OCI-LY3 (cell line): Measurements from ENCODE around the gene GFI1B.

Source experiments
- CTCF ChIP-seq: fragments of 200-600, 300-600 bp; sonication (generic); IDR thresholded peaks from 2 replicates; pipeline ENCODE4 v1.5.1; 2014; ENCODE audit warnings: antibody characterized with exemption, low read length, low read depth
- EZH2phosphoT487 ChIP-seq: fragments of 200-600 bp; shearing (Covaris generic); IDR thresholded peaks from 2 replicates; pipeline ENCODE4 v1.6.1; 2018; ENCODE audit warnings: antibody characterized with exemption, mixed run types, low read depth

GRCh38 chr9:132985489-132985888 lies 7.0 kb downstream of the GFI1B start:
- TF ChIP-seq CTCF (no peak), EZH2phosphoT487 (no peak)
